ENCODE measurements around the gene TRPM6. TPM values are rescaled to one million over a fixed set of nuclear protein-coding genes. Genes with fewer than 3 reads are reported as not detected.
A peak's percentile ranks its signal among the peaks of the same experiment; 100 is the strongest.

TRPM6 gene
- total RNA-seq, 1 donor from 2014 or later: 0.30 TPM

- H3K27me3 ChIP-seq (ENCODE audit: low read depth): peaks cover 8% of the 10 kb centered on the region
- intact Hi-C loops (cut with micrococcal nuclease): no loop called here
- H3K4me3 ChIP-seq: no peak overlapping the region
- H3K36me3 ChIP-seq: no peaks in the 10 kb centered on the region
- H3K27ac ChIP-seq (replicated peaks): no peak overlapping the region
- no peaks in the 10 kb centered on the region for H3K4me1 ChIP-seq
- H3K9me3 ChIP-seq (replicated peaks): no peaks in the 10 kb centered on the region
- TF ChIP-seq CTCF (IDR thresholded peaks at IDR 0.05; ENCODE audit: borderline replicate concordance): no peak
- DNase-seq: no peak
These were observed 138.8 kb downstream of the TRPM6 start for GRCh38 chr9:74748966-74749365.

GRCh38 chr9:74742792-74743730, 144.7 kb downstream of the TRPM6 start:
- DNase-seq: no peak
- intact Hi-C loops (cut with micrococcal nuclease): no loop called here

GRCh38 chr9:74742191-74742790, 145.4 kb downstream of the TRPM6 start:
- DNase-seq: no peak
- peaks cover 5% of the 10 kb centered on the region for H3K4me1 ChIP-seq
- intact Hi-C loops (cut with micrococcal nuclease): no loop called here

More at GRCh38 chr9:74742792-74743730, 144.7 kb downstream of the TRPM6 start:
- Histone ChIP-seq H3K36me3 (no peaks in the 10 kb centered on the region), H3K9me3 (replicated peaks) (no peaks in the 10 kb centered on the region), H3K4me1 (peaks cover 5% of the 10 kb centered on the region), H3K4me3 (no peak overlapping the region), H3K27me3 (ENCODE audit: low read depth) (peaks cover 22% of the 10 kb centered on the region), H3K27ac (replicated peaks) (no peak overlapping the region)
- TF ChIP-seq CTCF (IDR thresholded peaks at IDR 0.05; ENCODE audit: borderline replicate concordance): peak; percentile 72

GRCh38 chr9:74736646-74737045, 151.1 kb downstream of the TRPM6 start:
- Histone ChIP-seq H3K9me3 (replicated peaks) (no peaks in the 10 kb centered on the region), H3K27ac (replicated peaks) (no peak overlapping the region), H3K4me3 (no peak overlapping the region), H3K27me3 (ENCODE audit: low read depth) (peaks cover 8% of the 10 kb centered on the region), H3K4me1 (no peaks in the 10 kb centered on the region), H3K36me3 (no peaks in the 10 kb centered on the region)
- no peak for TF ChIP-seq CTCF (IDR thresholded peaks at IDR 0.05; ENCODE audit: borderline replicate concordance)
- intact Hi-C loops (cut with micrococcal nuclease): no loop called here
- DNase-seq: no peak

More at GRCh38 chr9:74742191-74742790, 145.4 kb downstream of the TRPM6 start:
- peaks cover 22% of the 10 kb centered on the region for H3K27me3 ChIP-seq (ENCODE audit: low read depth)
- no peaks in the 10 kb centered on the region for H3K36me3 ChIP-seq
- no peak overlapping the region for H3K27ac ChIP-seq (replicated peaks)
- TF ChIP-seq CTCF (IDR thresholded peaks at IDR 0.05; ENCODE audit: borderline replicate concordance): no peak
- no peaks in the 10 kb centered on the region for H3K9me3 ChIP-seq (replicated peaks)
- H3K4me3 ChIP-seq: no peak overlapping the region

- no peaks in the 10 kb centered on the region for H3K27me3 ChIP-seq (ENCODE audit: low read depth)
- intact Hi-C loops (cut with micrococcal nuclease): no loop called here
- no peak overlapping the region for H3K27ac ChIP-seq (replicated peaks)
- TF ChIP-seq CTCF (IDR thresholded peaks at IDR 0.05; ENCODE audit: borderline replicate concordance): no peak
- no peaks in the 10 kb centered on the region for H3K36me3 ChIP-seq
- H3K4me3 ChIP-seq: no peak overlapping the region
- no peaks in the 10 kb centered on the region for H3K4me1 ChIP-seq
- DNase-seq: no peak
- no peaks in the 10 kb centered on the region for H3K9me3 ChIP-seq (replicated peaks)
These were observed 152.0 kb downstream of the TRPM6 start for GRCh38 chr9:74735761-74736160.
